Spleen (tissue), 7 donors: ENCODE data around the gene TADA2A.

ENCODE experiments used
- POLR2A ChIP-seq, 3 donors: fragments of 450-650 bp; IDR thresholded peaks; one replicate each; pipeline ENCODE4 v1.5.1; 2017; ENCODE audit warnings: antibody characterized with exemption in 3 of 3, mild to moderate bottlenecking in 1 of 3
- POLR2AphosphoS5 ChIP-seq, 3 donors: sonication (generic); formaldehyde crosslinking; IDR thresholded peaks; one replicate each; pipeline ENCODE4 v1.5.1; 2017; ENCODE audit warnings: antibody characterized with exemption in 3 of 3
- TF ChIP-seq, protein P1 (sequence below), 11 experiments: fragments of 200-600 bp in 7 of 11; fragments of 450-650 bp in 4 of 11; sonication (generic) in 4 of 11; IDR thresholded peaks in 8 of 11; conservative IDR thresholded peaks in 3 of 11; 1 replicate in 7 of 11; 2 replicates in 4 of 11; pipeline versions ENCODE4 v1.4.0 to v1.8.0; 2016 to 2021; ENCODE audit warnings: antibody characterized with exemption in 11 of 11, inconsistent platforms in 4 of 11, mild to moderate bottlenecking in 1 of 11
- donor health status: DM: no; HTN: no; CAD: no; lungs with moderate emphysema.
- donor health status: DM: no; HTN: no; CAD: no.
- donor health status: DM: no; HTN: no; CAD: no.

DNA sequence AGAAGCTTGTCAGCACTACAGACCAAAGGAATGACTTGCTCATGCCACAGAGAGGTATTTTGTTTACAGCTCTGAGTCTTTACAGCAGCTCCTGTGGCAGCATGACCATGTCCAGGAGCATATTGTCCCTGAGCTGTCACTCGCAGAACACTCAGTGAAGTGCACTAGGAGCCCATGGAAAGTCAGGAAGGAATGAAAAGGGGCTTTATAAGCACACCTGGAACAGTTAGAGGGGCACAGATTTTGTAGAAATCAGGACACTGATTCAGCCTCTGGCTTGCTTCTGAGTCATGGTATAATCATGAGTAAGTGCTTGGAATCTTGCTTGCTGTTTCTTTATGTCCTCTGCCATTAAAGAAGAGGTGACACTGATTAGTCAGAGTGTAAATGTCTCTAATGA, 41.0 kb downstream of the TADA2A start:
- TF ChIP-seq, protein P1, sequence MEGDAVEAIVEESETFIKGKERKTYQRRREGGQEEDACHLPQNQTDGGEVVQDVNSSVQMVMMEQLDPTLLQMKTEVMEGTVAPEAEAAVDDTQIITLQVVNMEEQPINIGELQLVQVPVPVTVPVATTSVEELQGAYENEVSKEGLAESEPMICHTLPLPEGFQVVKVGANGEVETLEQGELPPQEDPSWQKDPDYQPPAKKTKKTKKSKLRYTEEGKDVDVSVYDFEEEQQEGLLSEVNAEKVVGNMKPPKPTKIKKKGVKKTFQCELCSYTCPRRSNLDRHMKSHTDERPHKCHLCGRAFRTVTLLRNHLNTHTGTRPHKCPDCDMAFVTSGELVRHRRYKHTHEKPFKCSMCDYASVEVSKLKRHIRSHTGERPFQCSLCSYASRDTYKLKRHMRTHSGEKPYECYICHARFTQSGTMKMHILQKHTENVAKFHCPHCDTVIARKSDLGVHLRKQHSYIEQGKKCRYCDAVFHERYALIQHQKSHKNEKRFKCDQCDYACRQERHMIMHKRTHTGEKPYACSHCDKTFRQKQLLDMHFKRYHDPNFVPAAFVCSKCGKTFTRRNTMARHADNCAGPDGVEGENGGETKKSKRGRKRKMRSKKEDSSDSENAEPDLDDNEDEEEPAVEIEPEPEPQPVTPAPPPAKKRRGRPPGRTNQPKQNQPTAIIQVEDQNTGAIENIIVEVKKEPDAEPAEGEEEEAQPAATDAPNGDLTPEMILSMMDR (IDR thresholded peaks at IDR 0.05 in 8 of 11, conservative IDR thresholded peaks at IDR 0.05 in 3 of 11): no peak
- no peak for TF ChIP-seq POLR2AphosphoS5 (IDR thresholded peaks at IDR 0.05)
- no peak for TF ChIP-seq POLR2A (IDR thresholded peaks at IDR 0.05)
